GM18498 (cell line): ENCODE data around the gene DDR1.
"Not testable (repeated sequence)": the region's sequence is repeated elsewhere in the genome, so short reads cannot be mapped to it uniquely, and the experiment has no call there.

ENCODE experiments used
- ATAC-seq: cut with Tn5 transposase; IDR thresholded peaks from one replicate; pipeline ENCODE4 v1.9.1; 2021; ENCODE audit warnings: mild to moderate bottlenecking, moderate library complexity; ENCODE audit not compliant: unreplicated experiment

The DDR1 gene

DNA sequence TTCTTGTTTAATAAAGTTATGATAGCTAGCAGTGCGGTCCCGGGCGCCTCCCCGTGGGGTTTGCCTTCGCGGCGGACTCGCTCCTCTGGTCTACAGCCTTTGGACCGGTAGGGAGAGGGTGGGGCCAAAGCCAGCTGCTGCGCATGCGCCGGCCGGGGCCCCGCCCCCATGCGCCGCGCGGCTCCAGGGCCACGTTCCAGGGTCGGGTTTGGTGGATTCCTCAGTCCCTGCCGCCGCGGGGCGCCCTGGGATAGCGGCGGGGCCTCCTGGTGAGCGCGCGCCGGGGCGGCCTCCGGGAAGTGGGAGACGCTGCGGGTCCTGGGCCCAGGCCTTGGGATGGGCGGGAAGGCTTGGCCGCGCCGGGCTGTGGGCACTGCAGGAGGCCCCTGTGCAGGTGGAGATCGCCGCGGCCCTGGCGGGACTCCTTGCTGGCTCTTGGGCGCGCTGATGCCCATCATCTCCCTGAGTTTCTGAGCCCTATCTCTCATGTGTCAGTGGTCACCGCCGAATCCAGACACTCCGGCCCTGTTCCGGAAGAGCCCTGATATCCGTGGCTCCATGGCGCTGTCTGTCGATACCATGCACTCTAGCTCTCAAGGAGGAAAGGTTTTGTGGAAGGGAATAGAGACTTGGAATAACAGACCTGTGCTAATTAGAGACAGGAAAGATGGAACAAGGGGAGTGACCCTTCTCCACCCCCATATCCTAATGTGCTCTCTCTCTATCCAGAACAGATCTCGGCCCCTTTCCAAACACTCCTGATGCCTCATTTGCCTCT lies 29.9 kb downstream of the DDR1 start, which contains the start of gene VARS2:
VARS2 (plus strand) TSS at position 163 of the 778 bp plus-strand sequence; CDS start at position 762, 599 bp downstream.
- peak; percentile 87 for ATAC-seq

DNA sequence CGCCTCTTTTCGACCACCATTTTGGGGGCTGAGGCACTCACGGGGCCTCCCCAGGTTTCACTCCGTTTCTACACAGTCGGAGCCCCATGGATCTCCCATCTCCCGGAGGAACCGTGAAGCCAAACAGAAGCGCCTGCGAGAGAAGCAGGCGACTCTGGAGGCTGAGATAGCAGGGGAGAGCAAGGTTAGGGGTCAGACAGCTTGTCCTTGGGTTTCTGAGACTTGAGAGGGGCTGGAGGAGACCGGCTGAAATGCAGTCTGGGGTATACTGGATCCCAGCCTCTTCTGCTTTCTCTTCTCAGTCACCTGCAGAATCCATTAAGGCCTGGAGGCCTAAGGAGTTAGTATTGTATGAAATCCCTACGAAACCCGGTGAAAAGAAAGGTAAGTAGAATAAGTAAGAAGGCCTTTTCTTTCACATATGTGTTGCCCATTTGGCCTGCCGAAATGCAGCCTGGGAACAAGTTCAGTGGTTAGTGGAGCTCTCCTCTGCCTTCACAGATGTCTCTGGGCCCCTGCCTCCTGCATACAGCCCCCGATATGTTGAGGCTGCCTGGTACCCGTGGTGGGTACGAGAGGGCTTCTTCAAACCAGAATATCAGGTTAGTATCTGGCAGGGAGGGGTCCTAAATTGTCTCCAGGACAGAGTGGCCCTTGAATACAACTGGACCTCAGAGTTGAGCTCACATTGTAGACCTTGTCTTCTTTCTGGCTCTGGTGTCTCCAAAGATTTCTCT lies 30.7 kb downstream of the DDR1 start:
- no peak for ATAC-seq

DNA sequence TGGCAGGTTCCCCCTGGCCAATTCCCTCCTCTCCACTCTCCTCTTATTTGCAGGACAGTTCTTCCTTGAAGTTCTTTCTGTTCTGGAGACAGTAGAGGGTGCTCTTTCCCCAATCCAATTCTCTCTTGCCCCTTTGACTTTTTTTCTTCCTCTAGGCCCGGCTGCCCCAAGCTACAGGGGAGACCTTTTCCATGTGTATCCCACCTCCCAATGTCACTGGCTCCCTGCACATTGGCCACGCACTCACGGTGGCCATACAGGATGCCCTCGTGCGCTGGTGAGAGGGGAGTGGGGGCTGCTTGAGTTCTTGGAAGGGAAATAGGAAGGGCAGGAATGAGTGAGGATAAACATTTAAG lies 31.2 kb downstream of the DDR1 start:
- no peak for ATAC-seq

DNA sequence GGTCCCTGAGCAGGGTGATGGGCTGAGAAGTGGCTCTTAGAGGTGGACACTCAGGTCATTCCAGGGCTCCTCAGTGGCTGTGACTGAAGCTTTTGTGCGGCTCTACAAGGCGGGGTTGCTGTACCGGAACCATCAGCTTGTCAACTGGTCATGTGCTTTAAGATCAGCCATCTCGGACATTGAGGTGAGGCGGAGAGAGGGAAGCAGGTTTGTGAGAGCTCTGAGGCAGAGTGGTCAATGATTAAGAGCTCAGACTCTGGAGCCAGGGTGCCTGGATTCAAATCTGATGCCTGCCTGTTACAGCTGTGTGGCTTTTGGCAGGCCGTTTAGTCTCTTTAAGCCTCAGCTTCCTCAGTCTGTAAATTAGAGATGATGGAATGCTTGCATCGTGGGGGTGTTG lies 32.7 kb downstream of the DDR1 start:
- ATAC-seq = no peak

DNA sequence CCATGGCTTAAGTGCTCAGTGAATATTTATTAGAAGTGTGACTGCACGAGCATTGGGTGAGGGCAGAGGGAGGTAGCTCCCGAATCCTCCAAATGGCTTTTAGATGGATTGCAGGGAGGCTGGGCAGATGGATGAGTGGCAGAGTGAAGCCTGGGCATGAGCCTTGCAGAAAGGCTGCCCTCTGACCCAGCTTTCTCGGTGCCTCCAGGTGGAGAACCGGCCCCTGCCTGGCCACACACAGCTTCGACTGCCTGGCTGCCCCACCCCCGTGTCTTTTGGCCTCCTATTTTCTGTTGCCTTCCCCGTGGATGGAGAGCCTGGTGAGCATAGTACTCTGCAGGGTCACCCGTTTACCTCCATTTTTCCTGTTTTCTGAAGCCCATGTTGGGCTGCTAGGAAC lies 33.2 kb downstream of the DDR1 start:
- ATAC-seq = no peak

DNA sequence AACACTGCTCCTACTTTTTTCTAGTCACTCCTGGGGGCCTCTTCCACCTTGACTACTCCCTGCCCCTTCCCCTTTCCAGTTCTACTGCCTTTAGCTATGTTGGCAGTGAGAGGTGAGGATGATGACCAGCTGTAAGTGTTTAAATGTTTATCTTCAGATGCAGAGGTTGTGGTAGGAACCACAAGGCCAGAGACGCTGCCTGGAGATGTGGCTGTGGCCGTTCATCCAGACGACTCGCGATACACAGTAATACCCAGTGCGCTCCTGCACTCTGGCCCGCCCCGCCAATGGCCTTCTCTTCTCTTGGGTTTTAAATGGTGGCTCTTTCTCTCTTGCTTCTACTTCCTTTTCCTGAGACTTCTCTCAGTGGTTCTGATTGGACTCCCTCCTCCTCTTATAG lies 34.4 kb downstream of the DDR1 start:
- no peak for ATAC-seq

DNA sequence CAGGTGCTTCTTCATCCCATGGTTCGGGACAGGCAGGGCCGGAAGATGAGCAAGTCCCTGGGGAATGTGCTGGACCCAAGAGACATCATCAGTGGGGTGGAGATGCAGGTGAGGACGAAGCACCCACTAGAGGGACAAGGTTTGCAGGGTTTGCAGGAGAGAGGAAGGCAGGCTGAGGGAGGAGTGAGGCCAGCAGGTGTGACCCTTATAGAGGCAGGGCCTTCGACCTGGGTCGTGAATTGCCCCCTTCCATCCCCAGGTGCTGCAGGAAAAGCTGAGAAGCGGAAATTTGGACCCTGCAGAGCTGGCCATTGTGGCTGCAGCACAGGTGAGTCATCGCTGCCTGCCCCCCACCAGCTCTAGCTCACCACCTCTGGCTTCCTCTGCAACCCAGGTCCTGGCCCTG lies 38.1 kb downstream of the DDR1 start:
- ATAC-seq = no peak

DNA sequence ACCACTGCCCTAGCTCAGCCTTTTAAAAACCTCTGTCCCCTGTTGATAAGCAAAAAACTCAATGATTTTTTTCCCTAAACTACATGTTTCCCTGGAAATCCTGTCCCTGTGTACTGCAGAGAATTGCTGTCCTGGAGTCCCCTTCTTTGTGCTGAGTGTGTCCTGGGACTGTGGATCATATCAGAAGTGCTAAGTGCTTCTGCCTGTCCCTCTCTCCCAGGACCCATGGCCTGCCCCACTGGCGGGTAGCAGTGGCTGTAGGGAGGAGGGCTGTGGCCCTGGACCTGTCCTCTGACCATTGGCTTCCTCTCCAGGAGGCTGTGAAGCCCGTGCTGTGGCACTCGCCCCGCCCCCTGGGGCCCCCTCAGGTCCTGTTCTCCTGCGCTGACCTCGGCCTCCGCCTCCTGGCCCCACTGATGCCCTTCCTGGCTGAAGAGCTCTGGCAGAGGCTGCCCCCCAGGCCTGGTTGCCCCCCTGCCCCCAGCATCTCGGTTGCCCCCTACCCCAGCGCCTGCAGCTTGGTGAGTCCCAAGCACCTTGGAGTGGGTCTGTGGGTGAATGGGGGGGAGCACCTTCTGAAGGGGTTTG lies 39.8 kb downstream of the DDR1 start:
- ATAC-seq = not testable (repeated sequence)

DNA sequence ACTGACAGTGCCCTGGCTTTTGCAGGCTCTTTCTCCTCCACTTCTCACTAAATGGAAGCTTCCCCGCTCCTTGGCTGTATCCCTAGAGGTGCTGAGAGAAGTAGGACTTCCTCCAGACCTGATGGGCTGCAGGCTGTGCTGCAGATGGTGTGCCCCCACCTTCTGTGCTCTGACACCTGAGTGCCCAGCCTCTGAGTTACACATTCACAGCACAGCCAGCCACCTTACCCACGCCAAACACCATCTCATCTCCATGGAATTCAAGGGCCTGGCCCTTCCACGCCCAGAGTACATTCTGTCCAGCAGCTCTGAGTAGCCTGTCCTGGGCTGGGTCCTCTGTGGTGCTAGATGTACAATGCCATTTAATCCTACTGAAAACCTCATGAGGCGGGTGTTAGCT lies 42.3 kb downstream of the DDR1 start:
- no peak for ATAC-seq

DNA sequence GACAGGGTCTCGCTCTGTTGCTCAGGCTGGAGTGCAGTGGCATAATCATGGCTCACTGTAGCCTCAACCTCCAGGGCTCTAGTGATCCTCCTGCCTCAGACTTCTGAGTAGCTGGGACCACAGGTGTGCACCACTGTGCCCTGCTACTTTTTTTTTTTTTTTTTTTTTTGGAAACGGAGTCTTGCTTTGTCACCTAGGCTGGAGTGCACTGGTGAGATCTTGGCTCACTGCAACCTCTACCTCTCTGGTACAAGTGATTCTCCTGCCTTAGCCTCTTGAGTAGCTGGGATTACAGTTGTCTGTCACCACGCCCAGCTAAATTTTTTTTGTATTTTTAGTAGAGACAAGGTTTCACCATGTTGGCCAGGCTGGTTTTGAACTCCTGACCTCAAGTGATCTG lies 42.8 kb downstream of the DDR1 start:
- not testable (repeated sequence) for ATAC-seq

DNA sequence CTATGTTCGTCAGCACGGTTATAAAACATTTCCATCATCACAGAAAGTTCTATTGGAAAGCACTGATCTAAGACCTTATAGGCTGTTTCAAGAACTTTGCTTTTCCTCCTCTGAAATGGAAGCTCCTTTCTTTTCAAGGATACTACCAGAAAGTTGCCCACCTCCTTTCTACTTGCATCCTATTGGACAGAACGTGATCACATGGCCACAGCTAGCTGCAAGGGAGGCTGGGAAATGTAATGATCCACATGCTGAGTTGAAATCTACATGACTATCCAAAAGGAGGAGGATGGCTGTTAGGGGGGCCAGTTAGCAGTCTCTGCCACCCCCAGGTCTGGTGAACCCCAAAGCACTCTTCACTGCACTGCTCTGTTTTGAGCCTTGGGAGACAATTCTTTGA lies 44.4 kb downstream of the DDR1 start:
- ATAC-seq = no peak

DNA sequence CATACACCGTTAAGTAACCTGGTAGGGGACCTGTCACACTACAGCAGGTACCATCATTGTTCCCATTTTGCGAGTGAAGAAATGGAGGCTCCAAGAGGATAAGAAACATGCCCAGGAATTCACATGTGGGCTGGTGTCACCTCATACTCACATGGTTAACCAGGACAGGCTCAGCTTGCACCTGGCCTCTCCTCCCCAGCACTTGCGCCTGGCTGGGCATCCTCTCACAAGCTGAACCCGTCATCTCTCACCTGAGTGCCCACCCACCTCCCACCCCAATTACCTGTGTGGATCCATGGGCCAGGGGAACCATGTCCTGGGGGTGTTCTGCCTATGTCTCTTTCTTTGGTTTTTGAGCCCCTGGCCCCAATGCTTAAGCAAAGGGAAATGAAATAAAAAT lies 46.2 kb downstream of the DDR1 start:
- no peak for ATAC-seq

DNA sequence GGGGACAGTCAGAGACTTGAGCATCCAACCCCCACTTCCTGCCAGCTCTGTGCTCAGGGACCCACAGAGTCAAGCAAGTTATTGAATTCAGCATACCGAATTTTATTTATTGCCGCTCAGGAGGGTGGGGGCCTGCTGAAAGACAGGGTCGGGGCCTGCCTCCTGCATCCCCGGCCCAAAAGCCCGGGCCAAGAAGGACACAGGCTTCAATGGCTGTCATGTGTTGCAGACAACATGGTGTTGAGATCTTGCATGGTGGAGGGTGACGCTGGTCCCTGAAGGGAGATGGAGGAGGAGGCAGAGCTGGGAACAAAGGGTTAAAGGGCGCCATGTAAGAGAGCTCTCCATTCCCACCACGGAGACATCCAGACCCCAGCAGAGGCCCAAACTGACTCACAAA lies 47.0 kb downstream of the DDR1 start:
- no peak for ATAC-seq

DNA sequence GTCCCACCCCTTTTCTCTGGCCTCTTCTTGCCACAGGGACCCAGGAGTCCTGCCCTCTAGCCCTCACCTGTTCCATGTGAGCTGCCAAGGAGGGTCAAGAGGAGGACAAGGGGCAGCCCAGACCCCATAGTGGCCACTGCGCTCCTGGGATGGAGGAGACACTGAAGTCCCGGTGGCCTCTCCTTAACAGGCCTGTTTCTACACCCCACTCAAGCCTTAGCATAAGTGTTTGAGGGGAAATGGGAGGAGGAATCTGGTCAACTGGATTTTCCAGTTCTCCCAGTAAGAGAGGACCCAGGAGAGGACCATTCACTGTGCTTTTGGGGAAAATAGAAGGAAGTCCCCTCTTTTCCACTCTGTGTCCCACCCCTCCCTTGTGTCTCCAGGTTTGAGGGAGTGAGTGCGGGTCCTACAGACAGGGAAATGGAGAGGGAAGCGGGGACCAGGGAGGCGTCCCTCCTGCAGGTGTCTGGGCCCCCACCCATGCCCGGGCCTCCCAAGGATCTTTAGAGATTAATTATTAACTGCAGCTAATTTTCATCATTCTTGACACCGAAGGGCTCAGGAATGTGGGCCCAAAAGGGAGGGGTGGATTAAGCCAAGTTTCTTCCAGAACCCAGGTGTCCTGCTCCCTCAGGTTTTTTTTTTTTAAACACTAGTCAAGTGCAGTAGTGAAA lies 47.8 kb downstream of the DDR1 start, which contains the start of gene SFTA2:
SFTA2 (minus strand) TSS at position 202 of the 677 bp plus-strand sequence; CDS start at position 128, 74 bp downstream.
- ATAC-seq = no peak

DNA sequence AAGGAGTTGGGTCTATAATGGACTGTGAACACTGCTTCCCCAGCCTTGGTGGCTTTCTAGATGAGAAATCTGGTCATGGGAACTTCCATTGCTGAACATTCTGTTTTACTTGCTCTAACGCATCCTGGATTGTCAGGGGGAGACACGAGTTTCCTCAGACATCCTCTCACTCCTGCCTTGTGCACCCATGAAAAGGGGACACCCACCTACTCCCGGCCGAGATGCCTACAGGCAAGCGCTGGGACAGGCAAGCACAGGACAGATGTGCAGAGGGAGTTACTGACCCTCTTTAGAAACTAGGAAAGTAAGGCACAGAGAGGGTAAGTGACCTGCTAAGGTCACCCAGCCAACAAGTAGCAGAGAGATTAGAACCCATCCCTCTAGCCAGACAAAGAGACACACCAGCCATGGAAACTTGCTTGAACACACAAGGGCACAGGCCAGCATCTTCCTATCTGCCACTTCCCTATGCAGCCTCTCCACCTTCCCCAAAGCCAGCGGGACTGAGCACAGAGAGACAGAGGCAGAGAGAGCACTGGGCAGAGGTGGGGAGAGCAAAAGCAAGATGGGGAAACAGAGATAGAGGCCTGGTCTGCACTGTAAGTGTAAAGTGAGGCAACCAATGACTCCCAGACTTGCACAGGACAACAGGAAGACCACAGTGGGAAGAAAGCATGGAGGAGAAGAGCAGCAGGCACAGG lies 48.5 kb downstream of the DDR1 start:
- no peak for ATAC-seq

DNA sequence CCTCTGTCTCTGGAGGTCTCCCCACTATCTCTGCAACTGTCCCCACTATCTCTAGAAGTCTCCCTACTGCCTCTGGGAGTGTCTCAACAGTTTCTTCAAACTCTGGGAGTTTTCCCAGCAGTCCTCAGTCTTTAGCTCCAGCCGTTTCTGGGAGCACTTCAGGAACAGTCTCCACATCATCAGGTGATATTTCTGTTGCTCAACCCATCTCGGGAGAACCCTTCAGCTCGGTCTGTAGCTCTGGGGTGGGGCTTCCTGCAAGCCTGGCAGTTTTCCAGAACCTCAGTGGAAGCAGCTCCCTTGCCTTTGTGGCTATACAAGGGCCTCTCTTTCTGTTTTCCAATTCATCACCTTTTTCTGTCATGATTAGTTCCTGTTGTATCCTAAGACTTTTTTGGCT lies 50.7 kb downstream of the DDR1 start:
- no peak for ATAC-seq

DNA sequence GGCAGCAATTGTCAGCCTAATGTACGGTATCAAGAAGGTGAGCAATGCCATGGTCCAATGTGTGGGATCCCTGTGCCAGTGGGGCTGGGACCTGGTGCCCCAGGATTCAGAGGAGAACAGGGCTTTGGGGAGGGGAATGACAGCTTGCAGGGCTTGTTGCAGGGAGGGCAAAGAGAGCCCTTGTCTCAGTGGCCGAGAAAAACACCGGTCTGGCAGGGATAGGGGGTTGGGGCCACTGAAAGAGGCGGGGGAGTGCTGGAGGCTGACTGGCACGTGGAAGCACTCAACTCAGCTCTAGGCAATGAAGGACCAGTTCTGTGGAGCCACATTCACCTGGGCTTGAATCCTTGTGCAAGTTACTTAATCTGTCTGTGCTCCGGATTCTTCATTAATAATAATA lies 52.9 kb downstream of the DDR1 start:
- ATAC-seq = no peak

DNA sequence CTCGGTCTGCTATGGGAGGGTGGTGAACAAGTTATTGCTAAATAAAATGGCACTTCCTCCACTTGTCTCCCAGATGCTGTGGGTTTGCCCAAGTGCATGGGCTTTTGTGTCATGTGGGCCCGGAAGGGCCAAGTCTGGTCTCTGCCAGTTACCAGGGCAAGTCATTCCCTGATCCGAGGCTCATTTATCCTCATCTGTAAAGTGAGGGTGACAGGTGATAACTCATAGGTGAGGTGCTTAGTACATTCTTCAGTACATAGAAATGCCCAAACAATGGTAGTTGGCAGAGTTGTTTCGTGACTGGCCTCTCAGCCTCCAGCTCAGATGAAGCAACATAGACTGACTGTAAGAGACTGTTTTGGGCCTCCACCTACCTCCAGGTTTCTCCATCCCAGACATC lies 54.4 kb downstream of the DDR1 start:
- ATAC-seq = no peak

DNA sequence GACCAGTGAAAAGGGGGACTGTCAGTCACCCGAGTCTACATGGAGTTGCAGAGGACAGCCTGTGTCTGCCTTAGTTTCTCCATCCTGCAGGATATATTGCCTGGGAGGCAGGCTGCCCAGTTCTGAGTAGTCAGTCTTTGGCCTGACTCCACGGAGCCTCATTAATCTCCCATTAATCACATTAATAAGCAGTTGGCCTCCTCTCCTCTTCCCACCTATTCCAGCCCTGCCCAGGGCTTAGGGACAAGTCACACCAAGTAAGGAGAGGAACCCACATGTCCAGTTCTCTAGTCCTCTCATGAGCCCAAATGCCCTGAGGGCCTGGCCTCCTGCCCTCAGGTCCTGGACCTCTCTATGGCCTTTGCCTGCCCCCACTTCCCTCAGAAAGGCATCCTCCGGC lies 55.2 kb downstream of the DDR1 start:
- no peak for ATAC-seq

DNA sequence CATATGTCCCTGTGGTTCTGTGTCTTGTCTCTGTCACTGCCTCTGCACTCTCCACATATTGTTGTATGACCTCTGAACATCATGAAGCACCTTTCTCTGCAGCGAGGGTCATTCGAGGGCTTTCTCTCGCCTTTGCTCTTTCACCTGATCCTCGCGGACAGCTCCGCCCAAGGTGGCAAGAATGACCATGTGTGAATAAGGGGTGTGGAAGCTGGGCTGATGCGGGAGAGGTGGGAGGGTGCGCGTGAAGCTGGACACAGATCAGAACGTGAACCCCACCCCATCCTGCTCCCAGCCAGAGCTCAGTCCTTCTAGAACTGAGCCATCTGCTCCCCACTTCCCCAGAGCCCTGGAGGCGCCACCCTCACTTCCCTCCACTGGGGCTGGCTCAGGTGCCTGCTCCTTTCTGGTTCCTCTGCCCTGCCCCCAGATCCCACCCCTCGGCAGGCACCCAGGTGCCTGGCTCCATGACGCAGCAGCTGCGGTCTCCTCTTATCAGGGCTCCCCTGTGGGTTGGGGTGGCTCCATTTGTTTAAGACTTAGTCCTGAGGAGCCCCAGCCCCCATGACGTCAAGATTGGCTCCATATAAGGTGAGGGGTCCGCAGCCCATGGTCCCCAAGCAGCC lies 56.2 kb downstream of the DDR1 start, which contains the start of gene MUCL3:
MUCL3 (plus strand) TSS at position 613 of the 626 bp plus-strand sequence. CDS start 27 bp downstream, outside the sequence.
- ATAC-seq = no peak
